Activated CD4-positive, CD25-positive, alpha-beta regulatory T cell treated with anti-CD3 and anti-CD28 coated beads, Interleukin-2, amount 50 U/mL, for 72 hours (primary cell): Measurements from ENCODE around the gene WDR13.
A peak's percentile ranks its signal among the peaks of the same experiment; 100 is the strongest.
"Not testable (repeated sequence)": the region's sequence is repeated elsewhere in the genome, so short reads cannot be mapped to it uniquely, and the experiment has no call there.

Experiments used
- DNase-seq: peaks from one replicate; pipeline ENCODE4 v3.0.0; 2021

WDR13 gene

DNA sequence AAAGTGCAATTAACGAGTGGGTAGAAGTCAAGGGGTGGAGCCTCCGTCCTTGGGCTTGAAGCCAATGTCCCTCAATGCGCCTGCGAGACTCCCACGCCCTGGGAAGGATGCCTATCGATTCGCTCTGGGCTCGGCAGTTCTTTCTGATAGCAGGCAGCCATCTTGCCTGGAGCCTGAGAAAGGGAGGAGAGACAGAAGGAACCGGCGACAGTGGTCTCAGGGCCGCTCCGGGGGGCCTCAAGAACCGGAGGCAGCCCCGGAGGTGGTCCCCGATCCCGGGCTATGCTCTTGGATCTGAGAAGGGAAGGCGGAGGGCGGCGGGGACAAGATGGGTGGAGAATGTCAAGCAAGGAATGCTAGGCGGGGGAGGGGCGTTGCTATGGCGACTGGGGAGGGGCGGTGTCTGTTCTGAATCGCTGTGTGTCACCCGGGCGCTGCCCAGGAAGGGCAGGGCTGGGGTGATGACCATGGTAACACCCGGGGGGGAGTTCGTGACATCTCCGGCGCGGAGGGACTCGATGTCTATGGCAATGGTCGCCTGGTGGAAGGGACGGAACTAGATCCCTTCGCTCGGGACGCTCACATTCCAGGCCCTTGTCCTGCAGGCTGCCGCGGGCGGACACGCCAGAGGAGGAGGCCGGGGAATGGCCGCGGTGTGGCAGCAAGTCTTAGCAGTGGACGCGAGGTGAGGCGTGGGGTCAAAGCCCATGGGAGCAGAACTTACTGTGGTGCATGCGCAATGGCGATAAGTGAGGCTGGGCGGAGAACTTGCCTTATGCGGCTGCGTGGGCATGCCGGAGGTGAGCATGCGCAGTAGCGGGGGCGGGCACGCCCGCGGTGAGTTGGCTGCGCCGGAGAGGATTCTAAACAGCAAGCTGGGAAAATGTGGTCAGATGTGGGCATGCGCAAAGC lies at the start of gene WDR13:
Gene WDR13, plus strand, starts transcription at position 140 of the 912 bp plus-strand sequence. Its CDS starts 505 bp downstream, at position 645.
- DNase-seq = peak; percentile 88

GRCh38 chrX:48548871-48549270 lies 48.4 kb upstream of the WDR13 start:
- DNase-seq = no peak

DNA sequence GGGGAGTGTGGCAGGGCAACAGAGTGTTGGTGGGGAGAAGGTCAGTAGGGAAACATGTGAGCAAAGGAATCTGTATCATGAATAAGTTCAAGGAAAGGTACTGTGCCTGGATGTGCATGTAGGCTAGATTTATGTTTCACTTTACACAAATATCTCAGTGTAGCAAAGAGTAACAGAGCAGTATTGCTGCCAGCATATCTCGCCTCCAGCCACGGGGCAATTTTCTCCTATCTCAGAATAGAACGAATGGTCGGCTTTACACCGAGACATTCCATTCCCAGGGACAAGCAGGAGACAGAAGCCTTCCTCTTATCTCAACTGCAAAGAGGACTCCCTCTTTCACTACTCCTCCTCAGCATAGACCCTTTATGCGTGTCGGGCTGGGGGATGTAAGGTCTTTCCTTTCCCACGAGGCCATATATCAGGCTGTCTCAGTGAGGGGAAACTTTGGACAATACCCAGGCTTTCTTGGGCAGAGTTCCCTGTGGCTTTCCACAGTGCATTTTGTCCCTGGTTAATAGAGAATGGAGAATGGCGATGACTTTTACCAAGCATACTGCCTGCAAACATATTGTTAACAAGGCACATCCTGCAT lies 41.5 kb upstream of the WDR13 start:
- not testable (repeated sequence) for DNase-seq

DNA sequence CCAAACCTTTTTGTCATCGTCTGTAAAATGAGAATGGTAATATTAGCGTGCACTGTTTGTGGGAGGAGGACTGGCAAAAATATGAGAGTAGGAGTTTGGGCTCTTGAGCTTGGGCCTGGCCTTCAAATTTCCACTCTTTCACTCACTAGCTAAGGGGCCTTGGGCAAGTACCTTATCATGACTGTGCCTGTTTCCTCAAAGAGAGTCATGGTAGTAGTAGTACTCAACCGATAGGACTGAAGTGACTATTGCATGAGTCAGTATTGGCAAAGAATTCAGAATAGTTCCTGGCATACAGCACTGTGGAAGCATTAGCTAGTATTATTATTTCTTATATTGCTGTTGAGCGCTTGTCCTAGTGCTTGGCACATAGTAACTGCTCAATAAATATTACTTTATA lies 39.0 kb upstream of the WDR13 start:
- no peak for DNase-seq

GRCh38 chrX:48559636-48560035 lies 37.7 kb upstream of the WDR13 start:
- no peak for DNase-seq

DNA sequence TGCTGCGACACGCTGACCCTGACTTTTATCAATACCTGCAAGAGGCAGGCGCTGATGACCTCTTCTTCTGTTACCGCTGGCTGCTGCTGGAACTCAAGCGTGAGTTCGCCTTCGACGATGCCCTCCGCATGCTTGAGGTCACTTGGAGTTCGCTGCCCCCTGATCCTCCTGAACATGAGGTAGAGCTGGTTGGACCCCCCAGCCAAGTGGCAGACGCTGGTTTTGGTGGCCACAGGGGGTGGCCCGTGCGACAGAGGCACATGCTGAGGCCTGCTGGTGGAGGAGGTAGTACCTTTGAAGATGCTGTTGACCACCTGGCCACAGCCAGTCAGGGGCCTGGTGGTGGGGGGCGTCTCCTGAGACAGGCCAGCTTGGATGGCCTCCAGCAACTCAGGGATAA lies 37.2 kb upstream of the WDR13 start:
- DNase-seq = no peak

GRCh38 chrX:48560681-48561080 lies 36.6 kb upstream of the WDR13 start:
- DNase-seq = no peak

GRCh38 chrX:48569958-48570357 lies 27.3 kb upstream of the WDR13 start:
- no peak for DNase-seq

DNA sequence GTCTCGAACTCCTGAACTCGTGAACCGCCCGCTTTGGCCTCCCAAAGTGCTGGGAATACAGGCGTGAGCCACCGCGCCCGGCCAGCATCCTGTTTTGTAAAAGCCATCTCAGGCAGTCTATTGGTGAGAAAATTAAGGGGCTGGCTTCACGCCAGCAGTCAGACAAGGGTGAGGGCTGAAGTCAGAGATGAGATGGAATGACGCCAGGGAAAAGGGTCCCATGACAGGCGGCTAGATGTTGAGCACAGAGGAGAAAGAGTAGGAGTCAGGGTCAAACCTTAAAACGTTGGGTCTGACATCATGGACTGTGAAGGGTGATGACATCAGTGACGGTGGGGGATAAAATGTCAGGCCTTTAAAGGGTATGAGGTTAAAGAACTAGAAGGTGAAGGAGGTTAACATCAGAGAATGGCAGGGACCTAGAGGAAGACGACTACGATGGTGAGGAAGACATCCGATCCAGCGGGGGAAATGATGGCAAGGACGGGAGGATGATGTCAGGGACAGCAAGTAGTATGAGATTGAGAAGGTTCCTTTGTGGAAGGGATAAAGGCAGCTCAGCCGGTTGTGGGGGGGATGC lies 23.5 kb upstream of the WDR13 start:
- DNase-seq = peak; percentile 34

DNA sequence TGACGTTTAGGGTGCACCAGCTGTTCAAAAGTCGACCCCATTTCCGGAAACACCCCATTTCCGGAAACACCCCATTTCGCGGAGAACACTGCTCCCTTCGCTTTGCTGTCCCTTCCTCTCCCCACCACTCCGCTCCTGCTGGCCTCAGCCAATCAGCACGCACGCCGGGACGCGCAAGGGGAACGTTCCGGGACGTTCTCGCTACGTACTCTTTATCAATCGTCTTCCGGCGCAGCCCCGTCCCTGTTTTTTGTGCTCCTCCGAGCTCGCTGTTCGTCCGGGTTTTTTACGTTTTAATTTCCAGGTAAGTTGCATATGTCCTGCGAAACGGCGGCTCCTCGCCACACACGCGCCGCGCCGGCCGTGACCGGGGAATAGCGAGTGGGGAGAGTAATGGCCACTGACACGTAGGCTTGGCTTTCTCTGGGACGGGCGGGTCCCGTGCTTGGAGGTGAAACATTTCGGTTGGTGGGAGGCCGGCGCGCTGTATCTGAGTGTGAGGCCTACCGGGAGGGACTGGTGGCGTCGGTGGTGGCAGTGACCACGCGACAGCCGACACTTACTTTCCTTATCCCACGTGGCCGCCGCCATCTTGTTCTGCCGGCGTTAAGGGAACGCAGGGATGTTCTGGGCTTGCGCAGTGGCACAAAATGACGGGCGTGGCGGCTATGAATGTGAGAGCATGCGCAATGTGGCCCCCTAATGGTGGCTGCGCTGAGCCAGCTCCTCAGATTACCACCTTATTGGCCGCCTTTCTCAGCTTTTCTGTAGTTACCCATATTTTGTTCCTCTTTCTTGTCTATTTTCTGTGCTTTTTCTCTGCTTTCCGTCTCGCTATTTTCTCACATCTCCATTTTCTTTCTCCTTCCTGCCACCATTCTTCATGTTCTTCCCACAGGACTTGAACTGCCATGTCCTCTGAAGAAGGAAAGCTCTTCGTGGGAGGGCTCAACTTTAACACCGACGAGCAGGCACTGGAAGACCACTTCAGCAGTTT lies 22.7 kb upstream of the WDR13 start, which contains the start of gene RBM3:
Gene RBM3, plus strand, starts transcription at position 215 of the 997 bp plus-strand sequence. Its CDS starts 697 bp downstream, at position 912.
- DNase-seq = peak; percentile 85

DNA sequence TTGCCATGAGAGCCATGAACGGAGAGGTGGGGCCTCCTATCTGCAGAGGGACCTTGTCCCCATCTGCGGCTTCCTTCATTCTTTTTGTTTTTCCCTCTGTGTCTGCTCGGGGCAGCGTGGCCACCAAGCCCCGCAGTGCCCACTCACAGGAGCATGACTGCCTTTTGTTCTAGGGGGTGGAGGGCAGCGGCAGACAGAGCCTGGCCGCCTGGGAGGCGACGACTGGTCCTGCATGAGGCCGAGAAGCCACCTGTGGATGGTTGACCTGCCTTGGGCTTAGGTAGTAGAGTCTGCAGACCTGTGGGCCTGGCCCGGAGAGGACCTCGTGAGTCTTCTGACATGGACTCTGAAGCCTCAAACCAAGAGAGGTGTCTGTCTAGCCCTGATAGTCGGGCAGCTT lies 21.6 kb upstream of the WDR13 start:
- DNase-seq = no peak

DNA sequence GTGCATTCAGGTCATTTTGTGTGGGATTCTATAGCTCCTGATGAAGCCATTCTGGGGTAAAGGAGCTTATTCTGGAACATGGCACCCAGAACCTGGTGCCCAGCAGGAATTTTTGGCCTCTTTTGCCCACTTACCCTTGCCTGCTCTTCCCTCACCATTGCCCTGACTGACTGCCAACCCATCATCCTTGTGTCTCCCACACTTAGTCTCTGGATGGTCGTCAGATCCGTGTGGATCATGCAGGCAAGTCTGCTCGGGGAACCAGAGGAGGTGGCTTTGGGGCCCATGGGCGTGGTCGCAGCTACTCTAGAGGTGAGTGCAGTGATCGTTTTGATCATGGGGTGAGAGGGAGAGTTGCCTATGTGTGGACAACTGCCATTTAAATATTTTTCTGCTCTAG lies 21.2 kb upstream of the WDR13 start:
- no peak for DNase-seq

- DNase-seq = no peak
Observed at GRCh38 chrX:48578661-48579128, 18.6 kb upstream of the WDR13 start.

- DNase-seq = no peak
Observed at GRCh38 chrX:48579259-48579658, 18.0 kb upstream of the WDR13 start.

DNA sequence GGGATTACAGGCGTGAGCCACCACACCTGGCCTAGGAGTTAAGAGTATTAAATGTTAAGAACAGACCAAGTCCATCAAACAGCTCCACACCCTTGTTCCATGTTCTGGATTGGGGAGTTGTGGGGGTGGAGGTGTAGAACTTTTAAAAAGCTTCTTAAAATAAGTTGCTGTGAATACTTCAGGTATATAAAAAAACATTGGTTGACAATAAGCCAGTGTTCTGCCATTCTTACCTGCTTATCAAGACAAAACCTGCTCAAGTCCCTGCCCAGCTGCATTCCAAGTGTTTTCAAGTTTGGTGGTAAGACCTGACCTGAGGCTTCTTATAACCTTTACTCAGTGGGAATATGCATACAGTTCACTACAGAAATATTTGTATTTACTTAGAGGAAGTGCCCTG lies 16.6 kb upstream of the WDR13 start:
- DNase-seq = no peak

- no peak for DNase-seq
Observed at GRCh38 chrX:48584698-48585097, 12.6 kb upstream of the WDR13 start.

DNA sequence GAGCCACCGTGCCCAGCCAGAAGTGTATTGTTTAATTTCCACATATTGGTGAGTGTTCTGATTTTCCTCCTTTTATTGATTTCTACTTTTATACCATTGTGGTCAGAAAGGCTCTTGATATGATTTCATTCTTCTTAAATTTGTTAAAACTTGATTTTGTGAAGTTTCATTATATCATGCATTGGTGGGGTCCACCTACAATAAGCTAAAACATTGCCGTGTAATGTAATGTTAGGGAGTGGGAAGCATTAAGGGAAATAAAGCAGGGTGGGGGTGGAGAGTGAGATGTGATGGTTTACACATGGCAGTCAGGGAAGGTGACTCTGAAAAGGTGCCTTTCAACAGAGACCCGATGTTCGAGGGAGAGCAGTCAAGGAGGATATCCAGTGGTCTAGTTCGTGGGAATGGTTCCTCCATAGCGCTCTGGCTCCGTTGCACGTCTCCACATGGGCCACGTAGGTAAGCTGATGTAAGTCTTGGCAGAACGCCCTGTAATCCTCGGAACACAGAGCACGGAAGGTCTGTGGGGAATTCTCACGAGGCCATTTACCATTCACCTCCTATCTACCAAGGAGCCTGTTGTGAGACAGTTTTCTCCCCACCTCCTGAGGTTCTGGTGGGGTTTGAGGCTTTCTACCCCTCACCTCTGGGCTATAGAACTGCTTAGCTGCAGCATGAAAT lies 7.7 kb upstream of the WDR13 start:
- DNase-seq = no peak

DNA sequence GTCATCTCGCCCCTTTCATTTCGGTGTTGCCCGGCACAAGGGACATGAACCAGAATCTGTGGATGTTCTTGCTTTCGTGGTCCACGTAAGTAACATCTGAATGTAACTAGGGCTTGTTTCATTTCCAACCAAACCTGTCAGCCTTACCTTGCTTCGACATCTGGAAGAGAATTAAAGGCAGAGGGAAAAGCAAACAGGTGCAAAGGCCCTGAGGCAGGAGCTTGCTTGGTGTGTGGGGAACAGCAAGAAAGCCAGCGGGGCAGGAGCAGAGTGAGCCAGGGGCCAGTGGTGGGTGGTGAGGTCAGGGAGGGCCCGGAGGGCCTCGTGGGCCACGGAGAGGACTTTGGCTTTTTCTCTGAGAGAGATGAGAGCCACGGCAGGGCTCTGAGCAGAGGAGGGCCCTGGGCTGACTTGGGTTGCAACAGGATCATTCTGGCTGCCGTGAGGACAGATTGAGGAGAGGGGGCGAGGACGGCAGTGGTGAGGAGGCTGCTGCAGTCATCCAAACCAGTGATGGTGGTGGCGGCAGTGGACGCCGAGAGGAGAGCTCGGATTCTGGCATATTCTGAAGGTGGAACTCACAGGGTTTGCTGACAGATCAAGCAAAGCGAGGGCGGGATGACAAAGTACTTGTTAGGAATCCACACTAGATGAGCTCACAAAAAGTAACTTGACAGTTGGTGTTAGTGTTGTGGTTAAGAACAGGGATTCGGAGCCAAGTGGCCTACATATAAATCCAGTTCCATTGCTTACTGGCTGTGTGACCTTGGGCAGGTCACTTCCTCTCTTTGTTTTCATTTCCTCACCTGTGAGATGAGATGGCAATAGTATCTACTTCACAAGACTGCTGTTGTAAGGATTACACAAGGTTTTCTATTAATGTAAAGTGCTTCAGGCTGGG lies 6.8 kb upstream of the WDR13 start:
- no peak for DNase-seq

DNA sequence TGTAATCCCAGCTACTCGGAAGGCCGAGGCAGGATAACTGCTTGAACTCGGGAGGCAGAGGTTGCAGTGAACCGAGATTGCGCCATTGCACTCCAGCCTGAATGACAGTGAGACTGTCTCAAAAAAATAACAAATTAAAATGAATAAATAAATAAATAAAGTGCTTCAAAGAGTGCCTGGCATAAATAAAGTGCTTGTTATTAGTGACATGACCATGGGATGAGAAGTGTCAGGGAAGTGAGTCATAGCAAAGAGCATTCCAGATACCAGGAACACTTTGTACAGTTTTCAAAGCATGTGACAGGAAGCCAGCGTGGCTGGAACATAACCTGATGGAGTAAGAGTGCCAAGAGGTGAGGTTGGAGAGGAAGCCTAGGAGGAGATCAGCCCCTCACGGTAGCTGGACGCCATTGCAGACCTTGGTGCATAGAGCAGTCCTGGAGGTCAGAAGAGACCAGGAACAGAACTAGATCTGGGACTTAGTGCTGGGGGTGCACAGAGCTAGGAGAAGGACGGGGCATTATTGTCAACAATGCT lies 6.0 kb upstream of the WDR13 start:
- DNase-seq = no peak

DNA sequence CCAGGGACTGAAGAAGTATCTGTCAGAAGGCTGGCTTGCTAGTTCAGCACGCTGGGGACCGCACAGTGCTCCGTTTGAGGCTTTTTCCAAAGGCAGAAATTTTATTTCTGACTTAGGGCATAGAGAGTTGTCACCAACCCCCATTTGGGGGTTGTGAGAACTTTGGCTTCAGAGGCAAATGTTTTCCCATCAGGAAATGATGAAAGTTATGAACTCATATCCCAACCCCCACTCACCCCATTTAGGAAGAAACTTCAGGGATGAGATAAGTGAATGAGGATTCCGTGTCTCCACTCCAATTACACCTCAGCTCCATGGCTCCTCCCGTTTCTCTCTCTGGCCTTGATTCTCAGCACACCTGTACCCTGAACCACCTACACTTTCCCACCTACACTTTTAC lies 4.3 kb upstream of the WDR13 start:
- DNase-seq = no peak

DNA sequence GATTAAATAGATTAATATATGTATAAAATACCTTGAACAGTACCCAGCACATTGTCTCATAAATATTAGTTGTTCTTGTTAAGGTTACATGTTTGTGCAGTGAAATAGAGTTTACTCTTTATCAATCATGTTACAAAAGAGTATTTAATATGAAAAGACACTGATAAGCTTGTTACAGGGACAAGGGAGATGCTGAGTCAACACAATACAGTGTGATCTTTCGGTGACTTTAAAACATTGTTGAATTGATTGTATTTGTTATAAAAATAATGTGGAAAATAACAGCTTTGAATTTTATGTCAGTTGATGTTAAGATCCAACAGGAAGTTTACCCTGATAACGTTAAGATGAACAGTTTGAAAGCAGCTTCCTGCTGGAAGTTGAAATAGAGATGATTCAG lies 1.4 kb upstream of the WDR13 start:
- no peak for DNase-seq
